Fibroblast of lung (primary cell): ENCODE measurements around the gene NPR2.

Experiments
- CTCF ChIP-seq, 2 donors: IDR thresholded peaks in 1 of 2; conservative IDR thresholded peaks in 1 of 2; 1 replicate in 1 of 2; 2 replicates in 1 of 2; pipeline ENCODE4 v1.5.1; 2011 to 2012; ENCODE audit warnings: low read length in 2 of 2, control low read depth in 1 of 2, inconsistent platforms in 1 of 2, low read depth in 1 of 2, mild to moderate bottlenecking in 1 of 2
- EZH2 ChIP-seq: IDR thresholded peaks from 2 replicates; pipeline ENCODE4 v1.5.1; 2012; ENCODE audit warnings: low read length, control low read depth, mild to moderate bottlenecking; ENCODE audit errors: missing control alignments

DNA sequence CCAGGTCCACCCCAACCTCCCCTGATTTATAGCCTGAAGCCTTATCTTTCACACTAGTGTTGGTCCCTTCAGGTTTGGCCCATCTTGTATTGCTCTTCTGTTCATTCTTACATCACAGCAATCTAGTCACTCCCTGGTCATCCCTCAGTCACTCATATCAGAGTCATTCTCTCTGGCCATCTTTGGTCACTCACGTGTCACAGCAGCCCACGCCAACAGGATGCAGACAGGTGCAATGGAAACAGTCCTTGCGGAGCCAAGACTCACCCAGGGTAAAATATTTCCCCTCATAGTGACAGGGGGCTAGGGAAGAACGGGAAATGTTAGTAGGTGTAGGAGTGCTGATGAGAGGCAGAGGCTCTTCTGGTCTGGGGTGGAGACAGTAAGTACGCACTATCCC lies 37.9 kb upstream of the NPR2 start:
- TF ChIP-seq CTCF (conservative IDR thresholded peaks at IDR 0.05 in 1 of 2, IDR thresholded peaks at IDR 0.05 in 1 of 2; ENCODE audit: low read depth in 1 of 2, low read length in 2 of 2) (no peak), EZH2 (no peak)
